ENCODE results near the gene DELE1. TPM values are rescaled to one million over a fixed set of nuclear protein-coding genes. Genes with fewer than 3 reads are reported as not detected.

Gene DELE1
- total RNA-seq, 4 donors from 2014 or later, result 47.2 to 67.2 (median 49.2) TPM

GRCh38 chr5:141961466-141961865, 37.8 kb downstream of the DELE1 start:
- TF ChIP-seq POLR2A (IDR thresholded peaks at IDR 0.05), result no peak
- no peak for TF ChIP-seq CTCF (IDR thresholded peaks at IDR 0.05)
- peak in 1 of 2 donors; percentile 54 for DNase-seq (ENCODE audit: low spot score in 2 of 2)
- 86 to 91% methylated on average over 3 of the region's 3 CpGs for WGBS, 2 donors
- intact Hi-C loops (cut with DNase I; ENCODE audit: low total_unique reads), result no loop called here
- H3K4me3 ChIP-seq (ENCODE audit: low read depth, poor library complexity, severe bottlenecking), result no peak overlapping the region

- intact Hi-C loops (cut with DNase I; ENCODE audit: low total_unique reads), result no loop called here
- H3K4me3 ChIP-seq (ENCODE audit: low read depth, poor library complexity, severe bottlenecking), result no peak overlapping the region
- no peak for DNase-seq (ENCODE audit: low spot score in 2 of 2)
- 36 to 48% methylated on average over 3 of the region's 3 CpGs for WGBS, 2 donors
- TF ChIP-seq POLR2A (IDR thresholded peaks at IDR 0.05), result no peak
- TF ChIP-seq CTCF (IDR thresholded peaks at IDR 0.05), result no peak
Measured at GRCh38 chr5:141963701-141964100, 40.0 kb downstream of the DELE1 start.

- H3K4me3 ChIP-seq (ENCODE audit: low read depth, poor library complexity, severe bottlenecking), result no peak overlapping the region
- DNase-seq (ENCODE audit: low spot score in 2 of 2), result peak in 1 of 2 donors; percentile 39
- intact Hi-C loops (cut with DNase I; ENCODE audit: low total_unique reads), result no loop called here
- no peak for TF ChIP-seq POLR2A (IDR thresholded peaks at IDR 0.05)
- TF ChIP-seq CTCF (IDR thresholded peaks at IDR 0.05), result no peak
- WGBS, 2 donors, result 87 to 91% methylated on average over 6 to 7 of the region's 7 CpGs
Measured at GRCh38 chr5:141965071-141965470, 41.4 kb downstream of the DELE1 start.

- intact Hi-C loops (cut with DNase I; ENCODE audit: low total_unique reads), result no loop called here
- H3K4me3 ChIP-seq (ENCODE audit: low read depth, poor library complexity, severe bottlenecking), result no peak overlapping the region
- 88% methylated on average over 4 of the region's 4 CpGs for WGBS, 2 donors
- no peak for DNase-seq (ENCODE audit: low spot score in 2 of 2)
- TF ChIP-seq CTCF (IDR thresholded peaks at IDR 0.05), result no peak
Measured at GRCh38 chr5:141966275-141966962, 42.7 kb downstream of the DELE1 start.

GRCh38 chr5:141966963-141967333, 43.3 kb downstream of the DELE1 start:
- DNase-seq (ENCODE audit: low spot score in 2 of 2), result no peak
- 88 to 92% methylated on average over 2 of the region's 2 CpGs for WGBS, 2 donors

More at GRCh38 chr5:141966963-141967333, 43.3 kb downstream of the DELE1 start:
- TF ChIP-seq POLR2A (IDR thresholded peaks at IDR 0.05) (no peak), CTCF (IDR thresholded peaks at IDR 0.05) (no peak)
- intact Hi-C loops (cut with DNase I; ENCODE audit: low total_unique reads), result no loop called here
- H3K4me3 ChIP-seq (ENCODE audit: low read depth, poor library complexity, severe bottlenecking), result no peak overlapping the region

All from lower leg skin (tissue), 4 donors.